Thyroid gland (tissue), 4 donors: Measurements from ENCODE around the gene RAB44.

Source experiments
- CTCF ChIP-seq, 6 experiments: fragments of 200-600 bp in 3 of 6; fragments of 450-650 bp in 3 of 6; sonication (generic) in 3 of 6; IDR thresholded peaks; one replicate each; pipeline ENCODE4 v1.5.1; 2016 to 2019; ENCODE audit warnings: antibody characterized with exemption in 6 of 6, mild to moderate bottlenecking in 2 of 6, inconsistent platforms in 1 of 6, moderate library complexity in 1 of 6
- POLR2A ChIP-seq, 2 donors: fragments of 450-650 bp; IDR thresholded peaks; one replicate each; pipeline ENCODE4 v1.6.1; 2017; ENCODE audit warnings: antibody characterized with exemption in 2 of 2, mild to moderate bottlenecking in 2 of 2, moderate library complexity in 1 of 2

GRCh38 chr6:36722365-36722764 lies 24.7 kb downstream of the RAB44 start:
- TF ChIP-seq CTCF (IDR thresholded peaks at IDR 0.05) = no peak
- TF ChIP-seq POLR2A (IDR thresholded peaks at IDR 0.05) = no peak
